ENCODE measurements around the gene ZNF771.
"Not testable (repeated sequence)": the region's sequence is repeated elsewhere in the genome, so short reads cannot be mapped to it uniquely, and the experiment has no call there.

The ZNF771 gene

DNA sequence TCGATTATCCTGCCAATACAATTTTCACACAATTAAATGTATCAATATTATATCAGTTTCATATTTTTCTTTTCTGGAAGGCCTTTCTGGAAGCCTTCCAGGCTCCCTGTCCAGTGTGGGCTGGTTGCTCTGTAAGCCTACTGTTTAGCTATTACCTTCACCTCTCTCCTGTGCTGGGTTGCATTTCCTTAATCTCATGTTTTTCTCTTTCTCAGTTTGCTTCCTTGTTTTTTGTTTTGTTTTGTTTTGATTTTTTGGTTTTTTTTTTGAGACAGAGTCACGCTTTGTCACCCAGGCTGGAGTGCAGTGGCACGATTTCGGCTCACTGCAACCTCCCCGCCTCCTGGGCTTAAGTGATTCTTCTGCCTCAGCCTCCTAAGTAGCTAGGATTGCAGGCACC lies 31.4 kb downstream of the ZNF771 start:
- no peak for DNase-seq

DNA sequence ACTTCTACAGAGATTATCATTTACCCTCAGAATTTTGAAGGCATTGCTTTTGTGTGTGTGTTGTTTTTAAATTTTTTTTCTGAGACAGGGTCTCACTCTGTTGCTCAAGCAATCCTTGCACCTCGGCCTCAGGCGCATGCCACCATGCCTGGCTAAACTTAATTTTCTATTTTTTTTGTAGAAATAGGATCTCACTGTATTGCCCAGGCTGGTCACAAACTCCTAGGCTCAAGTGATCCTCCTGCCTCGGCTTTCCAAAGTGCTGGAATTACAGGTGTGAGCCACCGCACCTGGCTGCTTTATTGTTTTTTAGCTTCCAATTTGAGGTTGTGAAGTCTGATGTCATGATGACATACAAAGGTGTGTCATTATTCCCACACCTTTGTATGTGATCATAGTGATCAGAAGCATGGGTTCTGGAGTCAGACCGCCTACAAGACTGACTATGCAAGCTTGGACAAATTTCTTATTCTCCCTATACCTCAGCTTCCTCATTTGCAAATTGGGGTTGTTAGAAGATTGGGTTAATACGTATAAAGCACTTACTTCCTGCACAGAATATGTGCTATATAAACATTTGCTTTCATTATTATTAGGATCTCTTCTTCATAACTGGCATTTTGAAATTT lies 32.4 kb downstream of the ZNF771 start:
- no peak for DNase-seq

DNA sequence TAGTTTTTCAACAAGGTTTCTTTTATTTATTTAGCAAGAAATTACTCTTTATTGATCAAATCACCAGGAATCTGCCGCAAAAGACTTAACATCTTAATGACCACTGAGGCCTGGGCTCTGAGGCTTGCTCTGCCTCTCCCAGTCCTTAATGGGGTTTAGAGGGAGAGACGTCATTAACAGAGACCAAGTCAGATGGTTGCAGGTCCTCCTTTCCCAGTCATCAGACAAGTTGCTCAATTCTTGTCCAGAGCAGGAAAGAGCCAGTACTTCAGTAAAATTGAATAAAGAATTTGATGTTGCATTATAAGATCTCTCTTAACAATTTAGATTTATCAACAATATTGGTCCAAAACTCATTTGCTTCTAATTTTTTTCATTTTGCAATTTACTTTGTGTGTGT lies 36.2 kb downstream of the ZNF771 start:
- DNase-seq = no peak

DNA sequence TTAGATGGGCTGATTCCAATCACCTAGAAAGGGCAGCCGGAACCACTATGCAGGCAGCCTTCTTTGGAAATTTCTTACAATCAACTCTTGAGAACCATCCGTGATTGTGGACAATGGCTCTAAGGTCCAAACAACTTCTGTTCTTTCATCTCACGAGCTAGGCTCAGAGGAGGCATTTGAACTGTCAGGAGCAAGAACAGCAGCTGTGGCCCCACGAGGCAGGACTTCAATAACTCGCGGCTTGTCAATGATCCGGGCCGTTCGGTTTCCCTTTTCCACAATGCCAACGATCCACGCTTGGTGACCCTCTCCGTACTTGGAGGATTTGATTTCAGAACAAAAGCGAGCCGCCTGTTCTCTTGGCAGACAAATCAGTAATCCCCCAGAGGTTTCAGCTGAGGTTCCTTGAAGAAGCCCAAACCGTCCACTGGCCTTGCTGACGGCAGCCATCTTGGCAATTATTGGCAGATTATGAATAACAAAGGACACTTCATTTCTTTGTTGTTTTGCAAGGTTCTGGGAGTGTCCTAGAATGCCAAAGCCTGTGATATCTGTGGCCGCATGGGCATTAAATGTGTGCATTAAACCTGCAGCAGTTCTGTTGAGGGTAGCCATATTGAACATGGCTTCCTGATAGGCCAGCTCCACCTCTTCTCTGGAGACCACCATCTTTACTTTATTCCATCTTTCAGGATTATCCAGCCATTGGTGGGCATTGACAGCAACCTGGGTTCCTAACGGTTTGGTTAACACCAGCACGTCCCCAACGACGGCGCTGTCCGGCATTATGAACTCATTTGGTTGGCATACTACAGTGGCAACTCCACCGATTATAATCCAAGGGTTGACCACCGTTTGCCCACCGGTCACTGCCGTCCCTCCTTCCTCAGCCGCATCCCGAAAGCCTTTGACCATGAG lies 37.1 kb downstream of the ZNF771 start:
- no peak for DNase-seq

DNA sequence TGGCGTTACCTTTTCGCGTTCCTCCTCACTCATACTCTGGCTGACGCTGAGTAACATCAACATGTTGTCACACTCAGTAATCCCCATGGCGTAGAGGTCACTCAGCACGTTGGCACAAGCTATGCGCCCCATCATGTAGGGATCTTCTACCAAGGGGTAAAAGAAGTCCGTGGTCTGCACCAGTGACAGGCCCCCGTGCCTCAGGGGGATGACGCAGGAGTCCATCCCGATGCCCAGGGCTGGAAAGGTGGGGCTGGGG lies 37.7 kb downstream of the ZNF771 start:
- no peak for DNase-seq

DNA sequence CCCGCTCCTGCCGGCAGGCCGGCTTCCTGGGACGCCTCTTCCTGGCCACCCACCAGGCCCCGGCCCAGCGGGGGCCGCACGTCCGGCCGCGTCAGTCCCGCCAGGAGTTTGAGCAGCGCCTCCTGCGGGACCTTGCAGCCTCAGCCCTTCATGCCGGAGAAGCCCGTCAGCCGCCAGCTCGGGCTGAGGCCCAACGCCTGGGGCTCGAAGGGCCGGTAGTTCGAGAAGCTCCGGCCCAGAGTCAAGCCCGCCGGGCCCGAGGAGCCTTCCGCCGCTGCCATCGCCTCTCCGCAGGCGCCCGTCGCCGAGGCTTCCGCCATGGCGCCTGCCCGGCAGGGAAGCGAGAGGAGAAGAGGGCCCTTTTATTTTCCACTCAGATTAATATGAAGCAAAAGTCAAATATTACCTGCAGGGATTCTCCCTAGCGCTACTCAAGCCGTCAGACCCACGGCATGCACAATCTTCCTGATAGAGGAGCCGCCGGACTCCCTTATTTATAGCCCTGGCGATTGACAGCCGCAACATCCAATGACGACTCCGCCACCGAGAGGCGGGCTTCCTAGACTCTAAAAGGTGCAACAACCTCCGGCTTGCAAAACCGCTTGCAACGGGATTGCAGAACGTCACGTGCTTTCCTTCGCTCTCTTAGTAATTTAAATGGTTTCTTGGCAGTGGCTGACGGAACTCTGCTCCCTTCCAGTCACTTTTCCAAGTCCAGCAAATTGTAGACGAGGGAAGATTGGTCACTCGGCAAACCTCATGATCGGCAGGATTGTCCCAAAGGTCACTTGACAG lies 38.2 kb downstream of the ZNF771 start, which contains the start of gene SEPHS2:
TSS of gene SEPHS2 (minus strand) at position 467 of the 795 bp plus-strand sequence. CDS start at position 320, 147 bp downstream.
- DNase-seq = peak; percentile 98

DNA sequence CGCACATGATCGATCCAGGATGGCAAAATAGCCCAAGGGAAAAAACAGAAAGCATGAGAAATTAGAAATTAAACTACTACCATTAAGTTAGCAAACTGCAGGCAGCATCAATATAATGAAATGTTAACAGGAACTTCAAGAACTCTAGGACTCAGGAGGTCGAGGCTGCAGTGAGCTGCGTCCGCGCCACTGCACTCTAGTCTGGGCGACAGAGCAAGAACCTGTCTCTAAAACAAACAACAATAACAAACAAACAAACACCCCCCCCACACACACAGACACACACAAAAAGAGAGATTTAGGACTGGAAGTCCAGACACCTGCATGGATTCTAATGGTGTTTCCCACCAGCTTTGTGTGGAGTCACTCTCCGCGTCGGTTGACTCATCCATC lies 38.8 kb downstream of the ZNF771 start:
- DNase-seq = no peak

DNA sequence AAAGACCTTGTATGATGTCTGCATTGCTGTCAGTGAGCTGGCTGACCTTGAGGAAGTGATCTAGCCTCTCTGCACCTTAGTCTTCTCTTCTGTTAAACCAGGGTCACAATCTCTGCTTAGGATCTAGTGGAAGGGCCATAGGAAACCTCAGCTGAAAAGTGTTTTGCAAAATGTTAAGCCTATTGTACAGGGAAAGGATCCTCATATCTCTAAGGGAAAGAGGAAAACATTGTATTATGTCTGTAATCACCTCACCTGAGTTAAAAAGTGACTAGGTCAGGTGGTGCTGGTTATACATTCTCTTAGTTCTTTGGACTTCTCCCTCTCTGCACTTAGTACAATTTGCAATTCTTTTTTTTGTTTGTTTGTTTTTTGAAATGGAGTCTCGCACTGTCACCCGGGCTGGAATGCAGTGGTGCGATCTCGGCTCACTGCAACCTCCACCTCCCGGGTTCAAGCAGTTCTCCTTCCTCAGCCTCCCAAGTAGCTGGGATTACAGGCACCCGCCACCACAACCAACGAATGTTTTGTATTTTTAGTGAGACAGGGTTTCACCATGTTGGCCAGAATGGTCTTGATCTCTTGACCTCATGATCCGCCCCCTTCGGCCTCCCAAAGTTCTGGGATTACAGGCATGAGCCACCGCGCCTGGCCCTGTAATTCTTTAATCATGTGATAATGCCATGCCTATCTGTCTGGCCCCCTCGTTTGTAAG lies 40.3 kb downstream of the ZNF771 start:
- no peak for DNase-seq

DNA sequence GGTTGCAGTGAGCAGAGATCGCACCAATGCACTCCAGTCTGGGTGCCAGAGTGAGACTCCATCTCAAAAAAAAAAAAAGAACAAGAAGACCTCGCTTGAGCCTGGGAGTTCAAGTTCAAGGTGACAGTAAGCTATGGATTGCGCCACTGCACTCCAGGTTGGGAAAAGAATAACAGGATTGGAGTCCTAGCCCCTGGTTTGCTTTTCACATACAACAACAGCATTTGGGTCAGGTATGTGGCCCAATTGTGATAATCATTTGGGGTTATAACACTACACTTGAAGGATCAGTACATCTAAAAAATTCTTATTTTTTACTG lies 41.7 kb downstream of the ZNF771 start:
- no peak for DNase-seq

DNA sequence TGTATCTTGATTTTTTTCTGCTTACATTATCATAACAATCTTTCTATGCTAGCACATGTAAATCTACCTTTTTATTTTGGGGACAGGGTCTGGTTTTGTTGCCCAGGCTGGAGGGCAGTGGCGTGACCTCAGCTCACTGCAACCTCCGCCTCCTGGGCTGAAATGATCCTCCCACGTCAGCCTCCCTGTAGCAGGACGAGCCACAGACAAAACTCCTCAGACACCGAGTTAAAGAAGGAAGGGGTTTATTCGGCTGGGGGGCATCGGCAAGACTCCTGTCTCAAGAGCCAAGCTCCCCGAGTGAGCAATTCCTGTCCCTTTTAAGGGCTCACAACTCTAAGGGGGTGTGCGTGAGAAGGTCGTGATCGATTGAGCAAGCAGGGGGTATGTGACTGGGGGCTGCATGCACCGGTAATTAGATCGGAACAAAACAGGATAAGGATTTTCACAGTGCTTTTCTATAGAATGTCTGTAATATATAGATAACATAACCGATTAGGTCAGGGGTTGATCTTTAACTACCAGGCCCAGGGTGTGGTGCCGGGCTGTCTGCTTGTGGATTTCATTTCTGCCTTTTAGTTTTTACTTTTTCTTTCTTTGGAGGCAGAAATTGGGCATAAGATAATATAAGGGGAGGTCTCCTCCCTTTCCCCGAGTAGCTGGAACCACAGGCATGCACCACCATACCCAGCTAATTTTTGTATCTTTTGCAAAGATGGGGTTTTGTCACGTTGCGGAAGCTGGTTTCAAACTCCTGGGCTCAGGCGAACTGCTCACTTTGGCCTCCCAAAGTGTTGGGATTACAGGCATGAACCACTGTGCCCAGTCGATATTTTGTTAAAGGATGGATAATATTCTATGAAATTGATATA lies 45.5 kb downstream of the ZNF771 start:
- DNase-seq = not testable (repeated sequence)

DNA sequence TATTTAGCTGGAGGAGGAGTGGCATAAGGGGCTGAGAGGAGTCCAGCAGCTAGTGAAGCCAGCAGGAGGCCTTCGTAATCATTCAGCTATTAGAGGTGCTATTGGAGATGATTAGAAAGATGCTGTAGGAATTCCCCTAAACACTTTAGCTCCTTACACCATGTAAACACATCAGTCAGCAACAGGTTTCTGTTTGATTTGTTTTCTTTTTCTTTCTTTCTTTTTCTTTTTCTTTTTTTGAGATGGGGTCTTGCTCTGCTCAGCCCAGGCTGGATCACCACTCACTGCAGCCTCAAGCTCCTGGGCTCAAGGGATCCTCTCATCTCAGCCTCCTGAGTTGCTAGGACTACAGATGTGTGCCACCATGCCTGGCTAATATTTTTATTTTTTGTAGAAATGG lies 48.9 kb downstream of the ZNF771 start:
- DNase-seq = no peak

DNA sequence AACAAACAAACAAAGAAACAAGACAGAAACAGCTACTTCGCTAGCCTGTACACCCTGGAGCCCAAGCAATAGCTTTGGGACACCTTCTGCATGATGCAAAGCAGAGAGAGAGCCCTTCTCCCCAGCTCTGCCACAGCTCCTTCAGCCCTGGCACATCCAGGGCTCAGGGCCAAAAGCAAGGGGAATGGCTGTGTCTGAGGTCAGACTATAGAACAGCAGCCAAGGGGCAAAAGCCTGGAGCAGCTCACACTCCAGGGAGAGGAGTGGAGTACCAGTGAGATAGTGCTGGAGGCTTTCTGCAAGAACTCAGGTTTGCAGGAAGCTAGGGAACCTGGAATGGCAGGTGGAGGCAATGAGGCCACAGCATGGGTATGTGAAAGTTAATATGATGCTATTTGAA lies 49.9 kb downstream of the ZNF771 start:
- no peak for DNase-seq

DNA sequence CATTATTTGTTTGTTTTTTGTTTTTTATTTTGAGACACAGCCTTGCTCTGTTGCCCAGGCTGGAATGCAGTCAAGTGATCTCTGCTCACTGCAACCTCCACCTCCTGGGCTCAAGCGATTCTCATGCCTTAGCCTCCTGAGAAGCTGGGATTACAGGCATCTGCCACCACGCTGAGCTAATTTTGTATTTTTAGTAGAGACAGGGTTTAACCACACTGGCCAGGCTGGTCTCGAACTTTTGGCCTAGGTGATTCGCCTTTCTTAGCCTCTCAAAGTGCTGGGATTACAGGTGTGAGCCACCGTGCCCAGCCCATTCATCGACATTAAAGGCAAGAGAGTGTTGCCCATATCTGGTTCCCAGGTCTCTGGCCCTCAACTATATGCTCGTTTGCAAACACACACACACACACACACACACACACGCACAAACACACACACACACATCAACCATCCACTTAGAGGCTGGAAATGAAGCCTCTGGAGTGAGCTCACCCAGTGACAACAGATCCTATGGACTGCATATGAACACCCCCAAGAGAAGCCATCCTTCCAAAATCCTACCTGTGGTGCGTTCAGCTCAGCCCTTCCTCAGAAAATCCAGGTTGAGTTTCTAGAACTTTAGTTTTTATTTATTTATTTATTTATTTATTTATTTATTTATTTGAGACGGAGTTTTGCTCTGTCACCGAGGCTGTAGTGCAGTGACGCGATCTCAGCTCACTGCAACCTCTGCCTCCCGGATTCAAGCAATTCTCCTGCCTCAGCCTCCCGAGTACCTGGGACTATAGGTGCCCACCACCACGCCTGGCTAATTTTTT lies 50.5 kb downstream of the ZNF771 start:
- no peak for DNase-seq

DNA sequence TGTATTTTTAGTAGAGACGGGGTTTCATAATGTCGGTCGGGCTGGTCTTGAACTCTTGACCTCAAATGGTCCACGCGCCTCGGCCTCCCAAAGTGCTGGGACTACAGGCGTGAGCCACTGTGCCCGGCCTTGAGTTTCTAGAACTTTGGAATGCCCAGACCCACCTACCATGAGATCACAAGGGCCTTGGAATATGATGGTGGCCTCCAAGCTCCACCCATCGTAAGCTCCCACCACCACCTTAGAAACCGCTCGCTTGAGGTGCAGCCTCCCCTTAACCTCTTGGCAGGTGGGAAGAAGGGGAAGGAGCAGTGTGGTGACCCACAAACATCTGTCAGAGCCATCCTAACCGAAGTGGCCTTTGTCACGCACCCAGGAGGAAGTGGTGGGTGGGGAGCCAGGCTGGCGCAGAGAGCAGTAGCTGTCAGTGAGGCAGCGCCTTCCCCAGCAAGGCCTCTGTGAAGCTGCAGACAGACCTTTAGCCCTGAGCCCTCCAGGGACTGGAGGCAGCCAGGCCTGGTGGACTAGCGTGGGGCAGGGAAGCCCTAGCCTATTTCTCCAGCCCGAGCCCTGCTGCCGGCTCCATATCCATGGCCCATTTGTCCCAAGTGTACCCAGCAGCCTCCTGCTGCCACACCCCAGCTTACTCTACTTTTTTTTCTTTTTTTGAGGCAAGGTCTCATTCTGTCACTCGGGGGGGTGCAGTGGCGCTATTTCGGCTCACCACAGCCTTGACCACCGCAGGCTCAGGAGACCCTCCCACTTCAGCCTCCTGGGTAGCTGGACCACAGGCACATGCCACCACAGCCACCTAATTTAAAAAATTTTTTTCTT lies 51.4 kb downstream of the ZNF771 start:
- peak; percentile 93 for DNase-seq

DNA sequence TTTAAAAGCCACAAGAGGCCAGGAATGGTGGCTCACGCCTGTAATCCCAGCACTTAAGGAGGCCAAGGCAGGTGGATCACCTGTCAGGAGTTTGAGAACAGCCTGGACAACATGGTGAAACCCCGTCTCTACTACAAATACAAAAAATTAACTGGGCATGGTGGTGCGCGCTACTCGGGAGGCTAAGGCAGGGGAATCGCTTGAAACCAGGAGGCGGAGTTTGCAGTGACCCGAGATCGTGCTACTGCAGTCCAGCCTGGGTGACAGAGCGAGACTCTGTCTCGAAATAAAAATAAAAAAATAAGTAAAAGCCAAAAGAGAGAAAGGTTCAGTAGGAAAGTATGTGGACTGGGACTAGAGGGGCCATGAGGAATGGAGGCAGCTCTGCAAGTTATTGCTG lies 52.0 kb downstream of the ZNF771 start:
- DNase-seq = no peak

DNA sequence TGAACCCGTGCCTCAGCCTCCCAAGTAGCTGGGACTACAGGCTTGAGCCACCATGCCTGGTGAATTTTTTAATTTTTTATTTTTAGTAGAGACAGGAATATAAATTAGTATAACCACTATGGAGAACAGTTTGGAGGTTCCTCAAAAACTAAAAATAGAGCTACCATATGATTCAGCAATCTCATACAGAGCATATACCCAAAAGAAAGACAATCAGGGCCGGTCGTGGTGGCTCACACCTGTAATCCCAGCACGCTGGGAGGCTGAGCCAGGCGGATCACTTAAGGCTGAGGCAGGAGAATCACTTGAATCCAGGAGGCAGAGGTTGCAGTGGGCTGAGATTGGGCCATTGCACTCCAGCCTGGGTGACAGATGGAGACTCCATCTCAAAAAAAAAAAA lies 54.0 kb downstream of the ZNF771 start:
- not testable (repeated sequence) for DNase-seq

DNA sequence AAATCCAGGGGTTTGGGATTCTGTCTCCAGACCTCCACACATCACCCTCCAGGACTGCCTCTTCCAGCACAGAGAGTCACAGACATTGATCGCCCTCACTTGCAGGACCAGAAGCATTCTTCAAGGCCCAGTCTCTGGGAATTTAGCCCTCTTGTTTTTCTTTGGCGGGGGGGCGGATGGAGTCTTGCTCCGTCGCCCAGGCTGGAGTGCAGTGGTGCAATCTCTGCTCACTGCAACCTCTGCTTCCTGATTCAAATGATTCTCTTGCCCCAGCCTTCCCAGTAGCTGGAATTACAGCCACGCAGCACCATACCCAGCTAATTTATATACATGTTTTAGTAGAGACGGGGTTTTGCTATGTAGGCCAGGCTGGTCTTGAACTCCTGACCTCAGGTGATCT lies 56.7 kb downstream of the ZNF771 start:
- DNase-seq = no peak

Measured in activated CD4-positive, alpha-beta T cell treated with anti-CD3 and anti-CD28 coated beads for 48 hours (primary cell).